GM21737 (cell line): ENCODE measurements around the gene MUSK.

ENCODE experiments used
- ATAC-seq: cut with Tn5 transposase; IDR thresholded peaks from one replicate; pipeline ENCODE4 v1.9.1; 2021; ENCODE audit warnings: mild to moderate bottlenecking, moderate library complexity; ENCODE audit not compliant: unreplicated experiment

MUSK gene

DNA sequence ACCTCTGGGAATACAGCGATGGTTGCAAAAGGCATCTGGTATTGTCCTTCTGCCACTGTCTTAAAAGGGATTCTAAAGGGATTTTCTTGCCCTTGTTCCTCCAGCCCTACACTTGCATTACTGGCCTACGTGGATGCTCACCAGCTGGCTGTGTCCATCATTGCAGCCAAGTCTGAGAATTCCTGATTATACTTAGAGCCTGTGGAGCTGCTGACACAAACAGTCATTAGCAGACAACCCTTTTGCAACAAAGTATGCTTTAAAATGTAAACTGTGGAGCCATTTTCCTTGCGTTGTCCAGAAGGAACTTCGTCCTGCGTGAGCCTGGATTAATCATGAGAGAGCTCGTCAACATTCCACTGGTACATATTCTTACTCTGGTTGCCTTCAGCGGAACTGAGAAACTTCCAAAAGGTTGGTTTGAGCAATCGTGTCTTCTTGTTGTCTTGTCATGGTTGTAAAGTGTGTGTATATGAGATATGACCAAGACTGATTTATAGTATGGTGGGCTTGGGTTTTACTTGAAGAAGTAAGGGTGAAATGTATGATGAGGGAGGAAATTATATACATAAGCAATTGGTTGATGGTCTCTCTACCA lies at the start of gene MUSK:
Gene MUSK (plus strand): TSS at position 222 of the 598 bp plus-strand sequence. CDS start 114 bp downstream, at position 336.
- ATAC-seq, result no peak

GRCh38 chr9:110619831-110620230 lies 48.8 kb upstream of the MUSK start:
- ATAC-seq, result no peak

DNA sequence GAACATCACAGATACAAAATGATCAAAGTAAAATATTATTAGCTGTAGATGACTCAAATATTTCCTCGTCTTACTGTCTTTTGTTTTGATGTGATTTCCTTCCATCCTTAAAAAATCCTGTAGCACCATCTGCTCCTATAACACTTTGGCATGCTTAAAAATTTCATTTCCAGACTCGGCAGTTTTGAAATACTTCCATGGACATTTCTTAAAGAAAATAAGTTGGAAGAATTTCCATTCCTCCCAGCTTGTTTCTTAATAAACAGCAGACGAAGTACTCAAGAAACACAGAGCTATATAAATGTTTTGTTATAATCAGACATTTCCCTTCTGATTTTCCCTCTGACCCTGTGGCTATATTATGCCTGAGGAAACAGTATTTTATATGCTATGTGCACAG lies 47.9 kb upstream of the MUSK start:
- no peak for ATAC-seq

DNA sequence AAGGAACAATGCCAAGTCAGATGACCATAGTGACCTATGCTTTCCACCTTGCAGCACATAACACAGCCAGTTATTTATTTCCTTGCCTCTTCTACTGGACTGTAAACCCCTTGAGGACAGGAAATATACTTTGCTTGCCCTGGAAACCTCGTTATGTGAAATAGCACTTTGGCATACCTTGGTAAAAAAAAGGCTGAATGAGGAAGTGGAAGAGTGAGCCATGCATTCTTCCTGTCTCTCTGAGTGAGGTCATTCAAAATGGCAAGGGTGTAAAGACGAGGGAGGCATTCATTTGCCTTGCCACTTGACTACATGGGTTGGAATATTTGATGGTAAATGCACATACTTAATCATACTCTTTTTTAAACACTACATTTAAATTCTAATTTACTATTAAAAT lies 46.2 kb upstream of the MUSK start:
- no peak for ATAC-seq

DNA sequence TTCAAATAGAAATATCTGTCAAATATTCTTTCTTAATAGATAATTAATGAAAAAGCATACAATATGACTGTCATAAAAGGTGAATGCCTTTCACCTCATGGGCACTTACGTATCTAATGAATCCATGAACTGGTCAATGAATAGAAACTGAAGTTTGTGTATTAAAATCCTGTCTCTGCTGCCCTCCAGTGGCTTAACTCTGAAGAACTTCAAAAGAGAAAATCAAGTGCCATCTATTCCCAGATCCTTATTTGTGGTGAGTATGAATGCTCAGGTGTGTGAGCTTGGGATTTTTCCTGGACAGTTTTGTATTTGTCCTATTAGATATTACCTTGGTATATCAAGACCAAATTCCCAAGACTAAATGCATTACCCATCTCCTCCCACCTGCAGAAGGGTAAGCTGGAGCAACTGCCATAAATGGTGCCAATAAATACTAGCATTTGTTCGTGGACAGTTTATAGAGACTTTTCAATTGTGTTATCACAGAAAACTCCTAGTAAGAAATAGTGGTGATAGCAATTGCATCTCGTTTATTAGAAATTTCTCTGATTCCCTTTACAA lies 45.0 kb upstream of the MUSK start:
- ATAC-seq, result no peak

DNA sequence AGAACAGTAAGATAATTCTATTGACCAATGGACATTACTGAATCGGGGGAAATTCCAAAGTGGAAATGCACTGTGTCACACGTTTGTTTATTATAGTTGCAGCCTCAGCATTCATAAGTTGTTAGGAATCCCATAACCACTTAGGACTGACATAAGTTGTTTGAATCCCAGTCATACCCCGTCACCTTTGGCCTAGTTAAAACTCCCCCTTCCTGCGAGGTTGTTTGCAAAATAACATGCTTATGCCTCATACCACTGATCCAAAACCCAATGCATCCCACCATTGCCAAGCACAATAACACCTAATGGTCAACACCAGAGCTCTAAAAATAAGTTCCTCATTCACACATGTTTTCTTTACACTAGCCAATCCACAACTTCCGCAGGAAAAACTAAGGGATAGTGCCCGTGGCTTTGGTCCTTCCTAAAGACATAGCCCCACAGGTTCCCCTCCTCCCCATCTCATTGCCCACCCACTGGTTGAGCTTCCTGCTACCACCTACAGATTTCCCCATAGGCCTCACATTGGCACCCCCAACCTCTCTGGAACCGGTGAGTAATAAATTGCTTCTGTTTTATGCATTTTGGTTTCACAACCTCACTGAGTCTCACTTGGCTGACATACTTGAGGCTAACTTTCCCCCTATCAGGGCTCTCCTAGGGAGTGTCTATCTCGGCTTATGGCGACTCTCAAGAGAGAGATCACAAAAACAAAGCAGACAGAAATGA lies 42.3 kb upstream of the MUSK start:
- ATAC-seq, result peak; percentile 89

DNA sequence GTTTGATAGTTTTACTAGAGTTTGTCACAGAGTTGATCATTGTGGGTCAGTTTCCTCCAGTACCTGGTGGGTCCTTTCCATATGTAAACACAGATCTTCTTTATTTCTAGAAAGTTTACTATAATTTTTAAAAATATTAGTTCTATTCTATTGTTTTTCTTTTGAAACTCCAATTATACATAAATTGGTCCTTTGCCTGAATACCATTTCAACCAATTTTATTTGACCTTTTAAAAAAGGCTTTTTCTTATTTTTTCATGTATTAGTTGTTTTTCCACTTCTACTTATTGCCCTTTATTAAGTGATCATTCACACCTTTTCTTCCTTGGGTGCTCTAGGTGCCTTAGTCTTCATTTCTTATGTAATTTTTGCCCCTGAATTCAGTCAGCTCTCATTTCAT lies 33.0 kb upstream of the MUSK start:
- no peak for ATAC-seq

- no peak for ATAC-seq
Observed at GRCh38 chr9:110638381-110638954, 30.1 kb upstream of the MUSK start.

DNA sequence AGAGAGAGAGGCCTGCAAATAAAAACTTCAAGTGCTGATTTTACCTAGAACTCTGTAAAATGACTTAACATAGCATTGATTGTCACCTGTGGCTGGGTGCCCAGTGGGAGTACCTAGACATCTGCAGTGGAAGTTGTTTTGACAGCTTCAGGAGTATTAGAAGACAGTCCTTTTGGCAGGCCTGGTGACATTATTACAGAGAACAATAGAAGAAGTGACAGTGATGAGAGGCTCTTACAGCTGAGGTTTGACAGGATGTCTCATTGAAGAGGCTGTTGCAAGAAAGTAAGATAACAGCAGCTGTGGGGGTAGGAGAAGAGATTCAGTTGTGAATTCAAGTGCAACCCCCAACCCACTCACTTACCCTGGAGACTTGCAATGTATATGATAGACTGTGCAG lies 27.9 kb upstream of the MUSK start:
- no peak for ATAC-seq

GRCh38 chr9:110641293-110641692 lies 27.3 kb upstream of the MUSK start:
- no peak for ATAC-seq

- ATAC-seq, result no peak
Observed at GRCh38 chr9:110648696-110649095, 19.9 kb upstream of the MUSK start.

DNA sequence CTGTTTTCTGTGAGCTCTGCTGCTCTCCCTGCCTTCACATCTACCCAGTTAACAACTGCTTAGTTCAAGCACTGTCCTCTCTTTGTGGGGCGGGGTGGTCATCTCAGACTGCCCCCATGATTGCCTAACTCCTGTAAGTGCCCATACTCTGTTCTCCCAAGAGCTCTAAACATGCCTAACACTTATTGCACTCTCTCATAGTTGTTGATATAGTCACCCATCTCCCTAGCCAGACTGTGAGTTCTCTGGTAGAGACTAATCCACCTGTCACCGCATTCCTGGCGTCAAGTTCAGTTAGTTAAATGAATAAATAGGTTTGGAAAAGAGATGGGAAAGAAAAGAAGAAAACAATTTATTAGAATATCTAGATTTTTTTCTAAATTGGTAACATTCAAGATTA lies 18.3 kb upstream of the MUSK start:
- no peak for ATAC-seq

DNA sequence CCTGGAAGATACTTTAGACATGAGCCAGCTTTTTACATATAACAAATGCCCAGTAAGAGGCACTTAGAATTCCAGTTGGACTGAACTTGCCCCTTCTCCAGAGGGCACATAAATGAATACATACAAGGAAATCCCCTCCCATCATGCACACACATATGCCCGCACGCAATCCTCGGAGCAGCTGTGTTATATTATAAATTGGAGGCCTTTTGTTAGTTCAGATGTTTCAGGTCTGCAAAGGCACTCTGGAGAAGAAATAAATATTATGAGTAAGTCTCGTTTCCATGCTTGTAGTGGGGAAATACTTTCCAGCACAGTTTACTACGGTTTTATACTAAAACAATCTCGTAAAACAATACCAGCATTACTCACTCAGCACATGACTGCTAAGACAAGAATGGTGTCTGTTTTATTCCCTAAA lies 17.6 kb upstream of the MUSK start:
- no peak for ATAC-seq

GRCh38 chr9:110655754-110656641 lies 12.6 kb upstream of the MUSK start:
- no peak for ATAC-seq

GRCh38 chr9:110659891-110660541 lies 8.6 kb upstream of the MUSK start:
- ATAC-seq, result no peak

DNA sequence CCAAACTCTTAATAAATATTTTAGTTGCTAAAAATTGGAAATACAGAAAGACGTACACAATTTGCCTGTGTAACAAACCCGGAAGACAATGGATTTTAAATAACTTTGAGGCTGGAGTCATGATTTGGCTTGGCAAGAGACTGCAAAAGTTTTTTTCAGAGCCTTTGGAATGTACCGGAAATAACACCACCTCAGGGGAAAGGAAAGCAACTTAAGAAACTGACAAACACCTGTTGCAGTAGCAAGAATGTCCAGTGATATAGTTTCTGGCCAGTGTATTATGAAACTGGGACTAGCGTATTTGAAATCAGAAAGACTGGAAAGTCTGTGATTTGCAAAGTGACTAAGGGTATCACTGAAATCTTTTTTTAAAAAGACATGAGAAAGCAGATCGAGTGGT lies 842 bp downstream of the MUSK start:
- no peak for ATAC-seq

GRCh38 chr9:110671849-110672248 lies 3.3 kb downstream of the MUSK start:
- no peak for ATAC-seq

GRCh38 chr9:110672873-110673510 lies 4.4 kb downstream of the MUSK start:
- no peak for ATAC-seq

GRCh38 chr9:110687497-110687896 lies 18.9 kb downstream of the MUSK start:
- ATAC-seq, result no peak

DNA sequence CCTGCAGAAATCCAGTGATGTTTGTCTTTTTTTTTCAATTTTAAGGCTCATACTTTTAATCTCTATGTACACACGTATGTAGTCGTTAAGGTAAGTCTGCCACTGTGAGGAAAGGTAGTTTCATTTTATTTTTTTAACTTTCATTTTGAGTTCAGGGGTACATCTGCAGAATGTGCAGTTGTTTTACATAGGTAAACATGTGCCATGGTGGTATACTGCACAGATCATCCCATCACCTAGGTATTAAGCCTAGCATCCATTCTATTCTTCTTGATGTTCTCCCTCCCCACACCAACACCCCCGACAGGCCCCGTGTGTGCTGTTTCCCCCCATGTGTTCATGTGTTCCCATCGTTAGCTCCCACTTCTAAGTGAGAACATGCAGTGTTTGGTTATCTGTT lies 19.7 kb downstream of the MUSK start:
- ATAC-seq, result no peak
